Measurements from ENCODE around the gene IRAK2. TPM values are rescaled to one million over a fixed set of nuclear protein-coding genes. Genes with fewer than 3 reads are reported as not detected.

IRAK2 gene
- total RNA-seq, 3 donors from 2014 or later (not counting 1 experiment from before 2014, with no cell fraction given): 10.4 to 28.2 (median 10.9) TPM

- H3K9me3 Mint-ChIP-seq: peaks cover 5 to 6% of the 10 kb centered on the region in 2 donors
- DNase-seq (peak; percentile 25 to 71), ATAC-seq (peak in 1 of 3 donors; percentile 10)
- H3K4me1 Mint-ChIP-seq: peaks cover 58 to 63% of the 10 kb centered on the region in 2 donors
- peak overlapping the region; percentile 97 for H3K4me3 Mint-ChIP-seq
- peaks cover 14% of the 10 kb centered on the region for H3K36me3 Mint-ChIP-seq
- intact Hi-C loops (cut with micrococcal nuclease): loop anchor here (1.0 to 10.0 kb wide), 3 partner anchors 132 to 264 kb away; partner anchors contain the start of genes BRK1, EMC3 and FANCD2
- WGBS (ENCODE audit: insufficient coverage): under 1% methylated on average over 30 of the region's 32 CpGs
- H3K27me3 Mint-ChIP-seq (ENCODE audit: low read depth in 2 of 2): no peaks in the 10 kb centered on the region
- H3K36me3 ChIP-seq (ENCODE audit: control insufficient read depth, insufficient read depth, low read length): peaks cover 14% of the 10 kb centered on the region
- H3K4me3 ChIP-seq (ENCODE audit: low read length): peak overlapping the region; percentile 68
- peaks cover 35% of the 10 kb centered on the region for H3K4me1 ChIP-seq (ENCODE audit: control insufficient read depth, insufficient read depth, low read length)
- peak overlapping the region; percentile 41 for H3K27ac ChIP-seq (ENCODE audit: low read length)
- peaks cover 7% of the 10 kb centered on the region for H3K9me3 ChIP-seq (ENCODE audit: control insufficient read depth, insufficient read depth, low read length)
- H3K27ac Mint-ChIP-seq: peak overlapping the region; percentile 84 to 95
- TF ChIP-seq CTCF (IDR thresholded peaks at IDR 0.05): no peak
- no peaks in the 10 kb centered on the region for H3K27me3 ChIP-seq (ENCODE audit: control insufficient read depth, insufficient read depth, low read length)
These were observed 84.4 kb downstream of the IRAK2 start for GRCh38 chr3:10248984-10249748.

GRCh38 chr3:10249833-10250232 lies 85.1 kb downstream of the IRAK2 start:
- no peak for TF ChIP-seq CTCF (IDR thresholded peaks at IDR 0.05)
- Histone ChIP-seq H3K27ac (ENCODE audit: low read length) (no peak overlapping the region), H3K4me3 (ENCODE audit: low read length) (peak overlapping the region; percentile 68), H3K4me1 (ENCODE audit: control insufficient read depth, insufficient read depth, low read length) (peaks cover 41% of the 10 kb centered on the region), H3K27me3 (ENCODE audit: control insufficient read depth, insufficient read depth, low read length) (no peaks in the 10 kb centered on the region), H3K9me3 (ENCODE audit: control insufficient read depth, insufficient read depth, low read length) (peaks cover 7% of the 10 kb centered on the region), H3K36me3 (ENCODE audit: control insufficient read depth, insufficient read depth, low read length) (peaks cover 19% of the 10 kb centered on the region)
- Mint-ChIP-seq H3K36me3 (peaks cover 7% of the 10 kb centered on the region), H3K27me3 (ENCODE audit: low read depth in 2 of 2) (no peaks in the 10 kb centered on the region), H3K27ac (peak overlapping the region; percentile 84 to 95), H3K9me3 (peaks cover 4 to 5% of the 10 kb centered on the region in 2 donors), H3K4me1 (peaks cover 62 to 70% of the 10 kb centered on the region in 2 donors), H3K4me3 (peak overlapping the region; percentile 97)
- 17% methylated on average over 3 of the region's 3 CpGs for WGBS (ENCODE audit: insufficient coverage)
- ATAC-seq (no peak), DNase-seq (no peak)
- intact Hi-C loops (cut with micrococcal nuclease): loop anchor here (5.0 to 10.0 kb wide), 2 partner anchors 133 to 265 kb away; partner anchors contain the start of genes BRK1 and EMC3

GRCh38 chr3:10251006-10251405 lies 86.3 kb downstream of the IRAK2 start:
- peaks cover 0 to 2% of the 10 kb centered on the region in 2 donors for H3K9me3 Mint-ChIP-seq
- TF ChIP-seq CTCF (IDR thresholded peaks at IDR 0.05): no peak
- no peaks in the 10 kb centered on the region for H3K27me3 ChIP-seq (ENCODE audit: control insufficient read depth, insufficient read depth, low read length)
- no peak overlapping the region for H3K4me3 ChIP-seq (ENCODE audit: low read length)
- H3K27me3 Mint-ChIP-seq (ENCODE audit: low read depth in 2 of 2): no peaks in the 10 kb centered on the region
- peaks cover 71 to 78% of the 10 kb centered on the region in 2 donors for H3K4me1 Mint-ChIP-seq
- no peaks in the 10 kb centered on the region for H3K9me3 ChIP-seq (ENCODE audit: control insufficient read depth, insufficient read depth, low read length)
- intact Hi-C loops (cut with micrococcal nuclease): no loop called here
- peak overlapping the region; percentile 97 for H3K4me3 Mint-ChIP-seq
- no peak for ATAC-seq
- no peak overlapping the region for H3K27ac ChIP-seq (ENCODE audit: low read length)
- no peaks in the 10 kb centered on the region for H3K36me3 Mint-ChIP-seq
- DNase-seq: no peak
- H3K36me3 ChIP-seq (ENCODE audit: control insufficient read depth, insufficient read depth, low read length): peaks cover 21% of the 10 kb centered on the region
- H3K4me1 ChIP-seq (ENCODE audit: control insufficient read depth, insufficient read depth, low read length): peaks cover 41% of the 10 kb centered on the region
- peak overlapping the region; percentile 84 to 95 for H3K27ac Mint-ChIP-seq
- WGBS (ENCODE audit: insufficient coverage): 82% methylated on average over 3 of the region's 3 CpGs

Measured in natural killer cell (primary cell).